Activated naive CD8-positive, alpha-beta T cell treated with anti-CD3 and anti-CD28 coated beads for 36 hours (primary cell): Measurements from ENCODE around the gene GFM2. TPM values are rescaled to one million over a fixed set of nuclear protein-coding genes. Genes with fewer than 3 reads are reported as not detected.
"Not testable (repeated sequence)": the region's sequence is repeated elsewhere in the genome, so short reads cannot be mapped to it uniquely, and the experiment has no call there.

ENCODE experiments used
- DNase-seq: peaks from one replicate; pipeline ENCODE4 v3.0.0; 2021
- H3K27ac Mint-ChIP-seq: one replicate; pipeline ENCODE4 v1.8.0; 2022; ENCODE audit warnings: mild to moderate bottlenecking, moderate library complexity, mixed read lengths
- H3K27me3 Mint-ChIP-seq: one replicate; pipeline ENCODE4 v1.8.0; 2022; ENCODE audit warnings: mild to moderate bottlenecking, mixed read lengths
- H3K36me3 Mint-ChIP-seq: one replicate; pipeline ENCODE4 v1.8.0; 2021; ENCODE audit warnings: mild to moderate bottlenecking, mixed read lengths
- H3K4me1 Mint-ChIP-seq: one replicate; pipeline ENCODE4 v1.8.0; 2021; ENCODE audit warnings: mixed read lengths
- H3K4me3 Mint-ChIP-seq: one replicate; pipeline ENCODE4 v1.8.0; 2022; ENCODE audit warnings: mild to moderate bottlenecking, moderate library complexity, mixed read lengths
- H3K9me3 Mint-ChIP-seq: one replicate; pipeline ENCODE4 v1.8.0; 2022; ENCODE audit warnings: mixed read lengths
- total RNA-seq, 2 experiments: library from RNA; stranded (reverse); gene quantifications; one replicate each; pipeline ENCODE4 v1.2.3, GENCODE V29; 2021

GFM2 gene
- total RNA-seq, 2 experiments from 2014 or later, result 30.9 to 31.2 TPM

- H3K9me3 Mint-ChIP-seq, H3K4me1 Mint-ChIP-seq, H3K27ac Mint-ChIP-seq, H3K4me3 Mint-ChIP-seq, DNase-seq, H3K36me3 Mint-ChIP-seq: not testable (repeated sequence)
- peaks cover 11% of the 10 kb centered on the region for H3K27me3 Mint-ChIP-seq
These were observed 88.8 kb downstream of the GFM2 start for GRCh38 chr5:74678123-74678522.

DNA sequence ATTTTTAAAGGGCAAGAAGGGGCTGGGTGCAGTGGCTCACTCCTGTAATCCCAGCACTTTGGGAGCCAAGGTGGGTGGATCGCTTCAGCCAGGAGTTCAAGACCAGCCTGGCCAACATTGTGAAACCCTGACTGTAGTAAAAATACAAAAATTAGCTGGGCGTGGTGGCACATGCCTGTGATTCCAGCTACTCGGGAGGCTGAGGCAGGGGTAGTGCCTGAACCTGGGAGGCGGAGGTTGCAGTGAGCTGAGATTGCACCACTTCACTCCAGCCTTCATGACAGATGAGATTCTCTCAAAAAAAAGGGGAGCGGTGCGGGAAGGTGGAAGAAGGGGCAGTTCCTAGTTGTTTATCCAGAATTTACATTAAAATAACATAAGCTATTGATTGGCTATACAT, 90.5 kb downstream of the GFM2 start:
- not testable (repeated sequence) for H3K4me1 Mint-ChIP-seq, H3K36me3 Mint-ChIP-seq, H3K9me3 Mint-ChIP-seq, DNase-seq, H3K27ac Mint-ChIP-seq, H3K4me3 Mint-ChIP-seq
- peaks cover 16% of the 10 kb centered on the region for H3K27me3 Mint-ChIP-seq

DNA sequence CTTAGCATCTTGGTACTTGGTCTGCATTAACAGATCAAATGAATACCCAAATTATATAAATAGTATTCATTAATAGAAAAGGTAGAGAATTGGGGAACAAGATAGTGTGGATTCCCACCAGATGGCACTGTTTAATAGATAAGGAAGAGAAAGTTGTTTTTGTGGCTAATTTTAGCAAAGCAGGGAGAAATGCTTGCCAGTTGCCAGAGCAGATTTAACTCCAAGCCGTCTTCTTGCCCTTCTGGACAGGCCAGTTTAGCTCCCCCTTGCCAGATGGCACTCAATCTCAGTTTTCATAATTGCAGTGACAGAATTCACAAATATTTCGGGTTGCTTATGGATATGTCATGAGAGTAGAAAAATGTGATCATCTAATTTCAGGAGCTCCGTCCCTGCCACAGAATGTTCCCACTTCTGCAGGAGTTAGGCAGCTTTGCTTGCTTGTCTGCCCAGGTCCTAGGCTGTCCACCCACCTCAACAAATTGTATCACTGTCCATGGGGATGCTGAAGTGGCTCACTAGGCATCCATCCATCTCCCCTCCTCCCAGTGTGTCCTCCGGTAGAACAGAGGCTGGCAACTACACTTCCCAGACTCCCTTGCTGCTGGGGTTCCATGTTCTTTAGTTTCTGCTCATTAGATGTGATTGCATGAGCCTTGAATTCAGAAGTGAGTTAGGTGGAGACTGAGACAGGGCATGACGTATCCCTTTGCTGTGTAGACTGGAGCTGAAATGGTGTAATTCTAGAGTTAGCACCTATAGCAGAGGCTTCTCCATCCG, 93.7 kb downstream of the GFM2 start:
- no peaks in the 10 kb centered on the region for H3K4me1 Mint-ChIP-seq
- H3K27ac Mint-ChIP-seq, result no peak overlapping the region
- no peak overlapping the region for H3K4me3 Mint-ChIP-seq
- peaks cover 1% of the 10 kb centered on the region for H3K36me3 Mint-ChIP-seq
- peaks cover 4% of the 10 kb centered on the region for H3K9me3 Mint-ChIP-seq
- H3K27me3 Mint-ChIP-seq, result peaks cover 5% of the 10 kb centered on the region
- DNase-seq, result no peak

DNA sequence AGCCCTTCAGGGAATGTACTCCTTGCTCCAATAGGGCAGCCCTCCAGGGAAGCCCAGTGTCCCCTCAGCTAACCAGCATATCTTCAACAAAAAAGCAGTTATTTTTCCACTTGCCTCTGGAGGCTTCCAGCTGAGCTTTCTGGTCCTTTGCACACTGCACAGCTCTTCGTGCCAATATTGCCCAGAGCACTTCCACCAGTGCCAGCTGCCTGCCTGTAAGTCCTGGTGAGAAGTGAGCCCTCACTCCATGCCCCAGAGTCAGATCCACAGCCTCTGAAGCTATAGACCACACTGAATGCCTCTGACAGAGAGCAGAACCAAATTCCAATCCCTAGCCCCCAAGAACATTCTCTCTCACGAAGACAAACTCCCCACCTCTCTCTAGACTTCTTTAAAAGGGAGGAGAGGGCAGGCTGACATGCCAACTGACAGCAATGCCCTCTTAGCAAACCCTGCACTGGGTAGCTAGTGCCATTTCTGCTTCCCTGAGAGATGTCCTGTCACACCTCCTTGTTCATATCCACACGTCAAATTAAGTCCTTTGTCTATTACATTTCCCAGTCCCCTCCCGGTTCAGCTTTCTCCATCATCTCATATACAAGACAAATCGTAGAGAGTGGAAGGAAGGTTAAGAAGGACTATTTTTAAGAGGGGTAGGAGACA, 94.6 kb downstream of the GFM2 start:
- peaks cover 4% of the 10 kb centered on the region for H3K9me3 Mint-ChIP-seq
- H3K27ac Mint-ChIP-seq, result no peak overlapping the region

More for the DNA sequence above, 94.6 kb downstream of the GFM2 start:
- DNase-seq, result no peak
- no peaks in the 10 kb centered on the region for H3K4me1 Mint-ChIP-seq
- H3K4me3 Mint-ChIP-seq, result no peak overlapping the region
- H3K36me3 Mint-ChIP-seq, result peaks cover 1% of the 10 kb centered on the region
- H3K27me3 Mint-ChIP-seq, result peaks cover 5% of the 10 kb centered on the region

Other genes with a start within 250 kb of the GFM2 start
- under 1 TPM; 0.52 to 0.60 TPM for gene ENC1, start 126.4 kb downstream of the GFM2 start, total RNA-seq
- gene HEXB, start 81.9 kb downstream of the GFM2 start, total RNA-seq, result 10 to 100 TPM; 44.7 to 51.7 TPM
- gene NSA2, start 132 bp upstream of the GFM2 start, total RNA-seq, result 100 to 1,000 TPM; 173 to 193 TPM
- 10 to 100 TPM; 12.0 to 12.2 TPM for gene FAM169A, start 99.3 kb upstream of the GFM2 start, total RNA-seq